HCEC 1CT (cell line): ENCODE data around the gene CNOT10.

Experiments
- DNase-seq: peaks from one replicate; pipeline ENCODE4 v3.0.0-alpha.2; 2017

The CNOT10 gene

DNA sequence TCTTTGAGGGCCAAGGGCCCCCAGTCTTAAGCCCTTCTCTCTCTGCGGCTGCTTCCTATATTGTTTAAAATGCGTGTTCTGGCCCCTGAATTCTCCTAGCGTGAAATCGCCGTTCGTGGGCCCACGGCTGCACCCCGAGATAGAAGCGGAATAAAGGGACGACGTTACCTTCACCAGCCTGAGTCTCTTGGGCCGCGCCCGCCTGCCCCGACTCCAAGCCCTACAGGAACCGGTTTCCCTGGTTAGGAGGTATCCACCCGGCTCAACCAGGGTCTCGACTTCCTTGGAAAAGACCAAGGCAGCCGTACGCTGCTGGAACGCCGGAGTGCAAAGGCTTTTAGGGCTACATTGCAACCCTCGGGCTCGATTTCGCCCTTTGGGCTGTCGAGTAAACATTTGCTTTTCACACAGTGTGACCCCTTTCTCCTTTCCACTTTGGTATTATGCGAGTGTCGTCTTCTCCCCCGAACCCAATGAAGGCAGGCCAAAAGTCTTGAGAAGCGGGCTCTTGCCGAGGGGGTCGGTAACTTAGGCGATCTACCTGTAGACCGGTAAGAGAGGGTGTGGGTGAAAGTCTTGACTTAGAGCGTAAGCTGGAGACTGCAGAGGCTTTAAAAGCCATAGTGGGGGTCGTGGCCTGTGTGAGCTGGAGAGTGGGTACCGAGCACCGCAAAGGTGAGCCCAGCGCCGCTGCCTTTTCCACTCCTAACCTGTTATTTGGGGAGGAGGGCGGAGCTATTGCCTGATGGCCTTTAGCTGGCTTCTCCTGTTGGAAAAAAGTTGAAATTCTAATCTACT is 134.8 kb downstream of the CNOT10 start:
- DNase-seq = no peak

DNA sequence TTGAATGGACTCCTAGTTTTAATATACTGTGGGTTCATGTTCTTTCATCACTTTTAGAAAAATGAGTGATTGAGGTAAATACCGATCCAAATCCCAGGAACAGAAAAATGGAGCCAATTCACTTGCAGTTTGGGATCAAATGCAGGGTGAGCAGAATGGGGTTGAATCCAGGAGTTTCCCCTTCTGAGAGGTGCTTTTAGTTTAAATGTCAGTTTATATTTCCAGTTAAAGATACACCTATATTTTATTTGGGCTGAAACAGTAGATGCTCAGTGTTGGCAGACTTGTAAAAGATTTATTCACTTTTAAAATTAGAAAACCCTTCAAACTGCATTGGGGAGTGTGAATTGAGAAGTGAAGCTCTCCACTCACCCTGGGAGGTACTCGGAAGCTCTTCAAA is 135.4 kb downstream of the CNOT10 start:
- DNase-seq = no peak

DNA sequence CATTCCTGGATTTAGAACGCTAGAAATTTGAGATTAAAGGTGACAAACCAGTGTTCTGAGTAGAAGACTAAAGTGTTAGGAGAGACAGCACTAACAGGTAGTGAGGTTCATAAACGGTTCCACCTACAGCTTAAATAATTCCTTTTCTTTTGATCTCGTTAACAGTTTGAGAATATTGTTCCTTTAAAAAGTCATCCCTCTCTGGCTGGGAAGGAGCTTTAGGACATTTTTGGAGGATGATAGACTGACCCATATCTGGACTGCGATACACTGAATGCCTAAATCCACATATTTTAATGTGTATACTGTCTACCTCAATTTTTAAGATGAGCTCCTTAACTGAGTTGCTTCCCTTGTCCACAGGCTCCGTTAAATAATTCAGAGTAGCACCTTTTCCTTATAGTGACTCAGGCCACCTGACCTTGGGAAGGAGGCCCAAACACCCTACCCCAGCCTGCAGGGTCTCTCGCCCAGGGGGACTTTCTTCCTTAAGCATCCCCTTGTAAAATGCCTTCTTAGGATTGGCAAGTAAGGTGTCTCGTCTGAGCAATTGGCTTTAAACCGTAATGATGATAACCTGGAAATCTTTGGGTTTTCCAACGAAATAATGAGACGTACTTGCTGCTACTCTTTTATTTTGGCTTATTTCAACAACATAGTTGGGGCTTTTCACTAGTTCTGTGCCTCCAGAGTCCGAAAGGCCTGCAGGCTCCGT is 136.1 kb downstream of the CNOT10 start:
- DNase-seq = no peak

DNA sequence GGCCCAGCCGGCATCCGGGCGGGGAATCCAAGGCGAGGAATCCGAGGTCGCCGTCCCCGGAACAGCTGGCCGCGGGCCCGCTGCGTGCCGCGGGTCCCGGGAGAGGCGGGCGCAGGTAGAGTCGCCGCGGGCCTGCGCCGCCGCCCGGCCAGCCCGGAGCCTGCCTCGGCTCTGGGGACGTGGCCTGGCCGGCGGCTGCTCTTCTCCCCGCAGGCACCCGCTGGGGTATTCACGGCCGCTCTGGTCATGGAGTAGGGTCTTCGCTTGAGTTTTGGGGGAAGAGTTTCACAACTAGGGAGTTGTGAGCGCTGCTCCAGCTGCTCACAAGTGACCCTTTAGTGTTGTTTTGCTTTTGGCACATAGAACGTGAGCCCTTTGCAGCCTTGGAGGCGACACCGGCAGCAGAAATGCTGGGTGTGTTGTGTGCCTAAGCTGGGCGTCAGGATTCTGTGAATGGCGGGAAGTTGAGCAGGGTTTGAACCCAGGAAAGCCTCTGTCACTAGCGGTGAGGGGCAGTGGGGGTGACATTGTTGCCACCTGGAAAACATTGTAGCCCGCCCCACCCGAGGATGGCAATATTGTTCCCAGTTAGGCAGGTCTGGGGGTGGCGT is 136.8 kb downstream of the CNOT10 start:
- DNase-seq = no peak

DNA sequence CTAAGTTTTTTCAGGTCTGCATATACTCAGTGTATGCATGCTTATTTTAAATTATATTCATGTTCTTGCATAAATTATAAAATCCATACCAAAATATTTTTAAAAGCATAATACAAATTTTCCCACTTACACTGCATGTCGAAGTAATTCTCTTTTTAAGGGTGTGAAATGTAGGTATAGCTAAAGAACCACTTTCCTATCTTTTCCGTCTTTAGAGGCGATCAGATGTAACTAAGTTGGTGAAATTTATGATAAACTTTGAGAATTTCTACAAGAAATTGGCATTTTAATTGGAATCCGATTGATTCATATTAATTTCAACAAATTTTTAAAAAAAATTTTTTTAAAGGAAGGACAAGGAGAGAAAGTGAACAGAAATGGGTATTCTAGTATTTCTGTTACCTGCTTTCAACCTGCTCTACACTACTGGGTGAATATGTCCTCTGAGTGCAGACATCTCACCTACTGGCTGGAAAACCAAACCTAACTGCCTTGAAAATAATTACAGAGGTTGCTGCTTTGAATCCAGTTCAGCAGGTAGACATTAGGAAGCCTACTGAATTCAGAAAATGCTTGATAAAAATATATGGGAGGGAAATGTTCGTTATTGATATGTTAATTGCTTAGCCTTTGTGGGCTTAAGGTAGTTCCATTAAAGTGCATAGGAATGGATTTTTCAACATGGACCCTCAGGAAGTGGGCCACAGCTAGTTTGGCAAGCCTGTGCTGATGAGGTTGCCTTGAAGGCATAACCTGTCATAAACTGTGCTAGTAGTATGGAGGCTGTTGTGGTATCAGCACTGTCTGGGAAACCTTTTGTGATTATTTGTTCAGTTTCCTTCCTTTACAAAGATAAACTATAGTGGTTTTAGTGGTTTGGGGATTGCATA is 137.9 kb downstream of the CNOT10 start:
- no peak for DNase-seq
